MCF 10A (cell line): ENCODE measurements around the gene ADCY7. TPM values are rescaled to one million over a fixed set of nuclear protein-coding genes. Genes with fewer than 3 reads are reported as not detected.

ENCODE experiments used
- Bru-seq: library from RNA; stranded (reverse); fragments of 400-500 nt; gene quantifications from one replicate; lab custom pipeline; 2021; lab: Mats Ljungman, UMichigan
- BruChase-seq, 2 experiments: library from RNA; stranded (reverse); fragments of 400-500 nt; gene quantifications; one replicate each; lab custom pipeline; 2021; lab: Mats Ljungman, UMichigan
- BruUV-seq: library from RNA; stranded (reverse); fragments of 400-500 nt; replicated peaks from 2 replicates; lab custom pipeline; 2021; lab: Mats Ljungman, UMichigan
- CTCF ChIA-PET: fragments of 300-600 bp; sonication (Branson Sonifier 250); formaldehyde crosslinking; extraction: SDS; loops from one replicate; lab custom pipeline; 2021; ENCODE audit warnings: antibody characterized with exemption, inconsistent platforms; lab: Yijun Ruan, JAX
- POLR2A ChIA-PET: fragments of 300-600, 350-650 bp; sonication (Branson Sonifier 250); formaldehyde crosslinking; extraction: SDS; loops from one replicate; lab custom pipeline; 2020; ENCODE audit warnings: antibody characterized with exemption, inconsistent platforms; lab: Yijun Ruan, JAX
- DNase-seq: peaks from one replicate; pipeline ENCODE4 v3.0.0-alpha.2; 2018; ENCODE audit not compliant: unreplicated experiment
- H3K27ac Mint-ChIP-seq: one replicate; pipeline ENCODE4 v1.8.0; 2022; ENCODE audit warnings: mild to moderate bottlenecking, low read depth, mixed read lengths; ENCODE audit not compliant: unreplicated experiment
- H3K27me3 Mint-ChIP-seq: one replicate; pipeline ENCODE4 v1.8.0; 2022; ENCODE audit warnings: mixed read lengths; ENCODE audit not compliant: insufficient read depth, unreplicated experiment
- H3K36me3 Mint-ChIP-seq: one replicate; pipeline ENCODE4 v1.8.0; 2022; ENCODE audit warnings: mild to moderate bottlenecking, moderate library complexity, mixed read lengths; ENCODE audit not compliant: insufficient read depth, unreplicated experiment
- H3K4me1 Mint-ChIP-seq: one replicate; pipeline ENCODE4 v1.8.0; 2022; ENCODE audit warnings: mixed read lengths; ENCODE audit not compliant: insufficient read depth, unreplicated experiment
- H3K4me3 Mint-ChIP-seq: one replicate; pipeline ENCODE4 v1.8.0; 2022; ENCODE audit warnings: mild to moderate bottlenecking, moderate library complexity, mixed read lengths; ENCODE audit not compliant: unreplicated experiment
- H3K9me3 Mint-ChIP-seq: one replicate; pipeline ENCODE4 v1.8.0; 2022; ENCODE audit warnings: mixed read lengths; ENCODE audit not compliant: unreplicated experiment
- CTCF ChIP-seq: fragments of 200-600 bp; IDR thresholded peaks from one replicate; pipeline ENCODE4 v1.8.0; 2022; ENCODE audit warnings: antibody characterized with exemption, mild to moderate bottlenecking; ENCODE audit not compliant: unreplicated experiment
- intact Hi-C: fragments of 100-400 bp; cut with micrococcal nuclease; formaldehyde crosslinking; loops from 2 replicates; pipeline ENCODE4 v1.14.1; 2022
- long read RNA-seq: library from polyadenylated mRNA; stranded (forward); transcript quantifications from one replicate; pipeline ENCODE4 v2.0.0, GENCODE V29; 2022
- total RNA-seq: library from RNA; stranded (reverse); gene quantifications from 2 replicates; pipeline ENCODE4 v1.2.3, GENCODE V29; 2022

Gene ADCY7
- total RNA-seq (32.9 and 61.5 TPM in 2 replicates), Bru-seq, nascent RNA (percentile 57 among the genes with signal in this experiment), BruChase-seq, experiment 1, labeled RNA remaining after a 6-hour chase (percentile 77 among the genes with signal in this experiment), BruChase-seq, experiment 2, labeled RNA remaining after a 2-hour chase (percentile 70 among the genes with signal in this experiment)
- long read RNA-seq, full-length matches to known transcripts: 2 of 27 reads
- long read RNA-seq, partial matches to known transcripts: 7 of 27 reads
- long read RNA-seq, other reads (novel, unspliced or antisense): 18 of 27 reads

- ChIA-PET POLR2A (interaction anchor here (0.6 kb wide), 1 partner anchor 303 kb away, joined by 3 read pairs; no protein-coding TSS in a partner anchor), CTCF (interaction anchor here (0.6 kb wide), 1 partner anchor 64 kb away, joined by 3 read pairs; no protein-coding TSS in a partner anchor)
- no peaks in the 10 kb centered on the region for H3K9me3 Mint-ChIP-seq
- no peaks in the 10 kb centered on the region for H3K36me3 Mint-ChIP-seq
- no peak for TF ChIP-seq CTCF
- intact Hi-C loops: no loop called here
- peak; percentile 62 for DNase-seq
- no peaks in the 10 kb centered on the region for H3K4me1 Mint-ChIP-seq
- no TSS peak for BruUV-seq
- peak within 1 kb of the TSS; percentile 23 for H3K27ac Mint-ChIP-seq
- no peaks in the 10 kb centered on the region for H3K27me3 Mint-ChIP-seq
- peak within 1 kb of the TSS; percentile 28 for H3K4me3 Mint-ChIP-seq
Observed at GRCh38 chr16:50266337-50267091, at the start of gene ADCY7. Gene ADCY7, plus strand, starts transcription at chr16:50266551. Its CDS starts 21,629 bp downstream, at chr16:50288180.

DNA sequence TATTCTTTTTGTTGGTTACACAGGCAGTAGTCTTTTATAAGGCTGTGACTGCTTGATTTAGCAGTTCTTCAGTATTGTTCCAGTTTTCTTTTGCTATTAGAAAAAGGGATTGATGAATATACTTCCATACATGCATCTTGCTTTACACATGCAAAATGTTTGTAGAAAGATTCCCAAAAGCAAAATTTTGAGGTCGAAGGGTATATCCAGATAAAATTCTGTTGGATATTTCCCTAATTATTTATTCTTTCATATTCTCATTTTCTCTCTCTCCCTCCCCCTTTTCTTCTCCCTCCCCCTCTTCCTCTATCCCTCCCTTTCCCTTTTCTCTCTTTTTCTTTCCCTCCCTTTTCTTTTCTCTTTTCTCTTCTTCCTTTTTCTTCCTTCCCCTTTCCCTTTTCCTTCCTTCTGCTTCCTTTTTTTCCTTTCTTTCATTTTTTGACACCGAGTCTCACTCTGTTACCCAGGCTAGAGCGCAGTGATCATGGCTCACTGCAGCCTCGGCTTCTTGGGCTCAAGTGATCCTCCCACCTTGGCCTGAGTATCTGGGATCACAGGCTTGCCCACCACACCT, 46.9 kb upstream of the ADCY7 start:
- POLR2A ChIA-PET: no interaction called here
- DNase-seq: no peak
- Mint-ChIP-seq H3K4me3 (no peak overlapping the region), H3K36me3 (peaks cover 52% of the 10 kb centered on the region), H3K9me3 (no peaks in the 10 kb centered on the region), H3K27me3 (no peaks in the 10 kb centered on the region), H3K27ac (no peak overlapping the region), H3K4me1 (no peaks in the 10 kb centered on the region)
- no peak for TF ChIP-seq CTCF
- CTCF ChIA-PET: interaction anchor here (0.6 kb wide), 1 partner anchor 197 kb away, joined by 5 read pairs; no protein-coding TSS in a partner anchor
- intact Hi-C loops: no loop called here
- BruUV-seq: no TSS peak

DNA sequence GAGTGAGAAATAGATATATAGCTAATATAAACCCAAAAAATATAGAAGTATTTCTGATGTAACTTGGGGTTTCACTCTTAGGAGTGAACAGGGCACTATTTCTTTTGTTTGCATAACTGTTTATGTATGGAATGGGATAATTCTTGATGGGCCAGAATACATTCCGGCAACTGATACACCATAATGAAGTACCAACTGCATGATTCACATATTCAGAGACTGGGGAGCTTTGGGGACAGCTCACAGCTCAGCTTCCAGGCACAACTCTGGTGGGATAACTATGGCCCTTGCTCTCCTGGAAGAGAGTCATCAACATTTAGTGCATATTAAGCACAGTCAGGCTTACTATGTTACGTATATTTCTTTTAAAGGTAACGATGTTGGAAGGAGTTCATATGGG, 42.1 kb upstream of the ADCY7 start:
- DNase-seq: no peak
- Mint-ChIP-seq H3K4me3 (no peak overlapping the region), H3K27ac (no peak overlapping the region), H3K36me3 (peaks cover 62% of the 10 kb centered on the region), H3K27me3 (no peaks in the 10 kb centered on the region), H3K9me3 (no peaks in the 10 kb centered on the region), H3K4me1 (no peaks in the 10 kb centered on the region)
- no peak for TF ChIP-seq CTCF
- intact Hi-C loops: no loop called here
- no TSS peak for BruUV-seq
- ChIA-PET POLR2A (interaction anchor here (0.6 to 0.7 kb wide), 2 partner anchors 13 to 17 kb away, joined by 3 read pairs; no protein-coding TSS in a partner anchor), CTCF (interaction anchor here (1.6 kb wide), 1 partner anchor 13 kb away, joined by 6 read pairs; no protein-coding TSS in a partner anchor)
